ENCODE results near the gene DEFB121.
"Not testable (repeated sequence)": the region's sequence is repeated elsewhere in the genome, so short reads cannot be mapped to it uniquely, and the experiment has no call there.

The DEFB121 gene, protein sequence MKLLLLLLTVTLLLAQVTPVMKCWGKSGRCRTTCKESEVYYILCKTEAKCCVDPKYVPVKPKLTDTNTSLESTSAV

GRCh38 chr20:31406115-31406514 is at the start of gene DEFB121:
Gene DEFB121 (minus strand): TSS chr20:31406215. CDS start chr20:31406152, 63 bp downstream.
- H3K4me3 ChIP-seq (ENCODE audit: low read depth, low read length), result no peak within 1 kb of the TSS
- DNase-seq (ENCODE audit: low read depth), result no peak

DNA sequence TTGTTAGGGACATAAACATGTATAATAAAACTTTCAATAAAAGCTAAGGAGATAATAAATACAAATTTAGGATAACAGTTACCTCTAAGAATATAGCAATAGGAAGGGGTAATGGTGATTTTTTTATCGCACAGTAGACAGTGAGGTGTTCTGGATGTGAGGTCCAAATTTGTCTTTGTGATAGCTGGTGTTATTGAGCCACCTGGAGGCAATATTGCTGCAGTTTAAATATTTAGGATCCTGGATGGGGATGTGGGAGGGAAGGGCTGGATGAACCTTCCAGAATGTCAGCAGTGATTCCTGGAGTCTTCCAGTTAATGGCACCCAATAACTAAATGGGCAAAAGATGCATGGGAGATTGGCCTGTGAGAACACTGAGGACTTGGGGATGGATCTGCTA is 48.3 kb upstream of the DEFB121 start:
- no peak for DNase-seq (ENCODE audit: low read depth)
- H3K4me3 ChIP-seq (ENCODE audit: low read depth, low read length), result no peak overlapping the region

DNA sequence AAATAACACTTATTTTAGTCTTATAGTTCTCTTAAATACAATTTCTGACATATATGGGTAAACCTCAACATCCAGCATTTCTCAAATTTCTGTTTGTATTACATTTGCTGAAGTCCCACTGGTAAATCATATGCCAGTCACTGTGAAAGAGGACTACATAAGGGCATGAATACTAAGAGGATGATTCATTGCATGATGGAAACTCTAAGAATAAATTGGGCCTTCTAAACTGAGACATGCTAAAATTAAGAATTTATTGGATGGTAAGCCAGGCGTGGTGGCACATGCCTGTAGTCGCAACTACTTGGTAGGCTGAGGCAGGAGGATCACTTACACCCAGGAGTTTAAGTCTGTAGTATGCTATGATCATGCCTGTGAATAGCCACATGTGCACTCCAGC is 46.6 kb upstream of the DEFB121 start:
- no peak for DNase-seq (ENCODE audit: low read depth)
- H3K4me3 ChIP-seq (ENCODE audit: low read depth, low read length), result no peak overlapping the region

DNA sequence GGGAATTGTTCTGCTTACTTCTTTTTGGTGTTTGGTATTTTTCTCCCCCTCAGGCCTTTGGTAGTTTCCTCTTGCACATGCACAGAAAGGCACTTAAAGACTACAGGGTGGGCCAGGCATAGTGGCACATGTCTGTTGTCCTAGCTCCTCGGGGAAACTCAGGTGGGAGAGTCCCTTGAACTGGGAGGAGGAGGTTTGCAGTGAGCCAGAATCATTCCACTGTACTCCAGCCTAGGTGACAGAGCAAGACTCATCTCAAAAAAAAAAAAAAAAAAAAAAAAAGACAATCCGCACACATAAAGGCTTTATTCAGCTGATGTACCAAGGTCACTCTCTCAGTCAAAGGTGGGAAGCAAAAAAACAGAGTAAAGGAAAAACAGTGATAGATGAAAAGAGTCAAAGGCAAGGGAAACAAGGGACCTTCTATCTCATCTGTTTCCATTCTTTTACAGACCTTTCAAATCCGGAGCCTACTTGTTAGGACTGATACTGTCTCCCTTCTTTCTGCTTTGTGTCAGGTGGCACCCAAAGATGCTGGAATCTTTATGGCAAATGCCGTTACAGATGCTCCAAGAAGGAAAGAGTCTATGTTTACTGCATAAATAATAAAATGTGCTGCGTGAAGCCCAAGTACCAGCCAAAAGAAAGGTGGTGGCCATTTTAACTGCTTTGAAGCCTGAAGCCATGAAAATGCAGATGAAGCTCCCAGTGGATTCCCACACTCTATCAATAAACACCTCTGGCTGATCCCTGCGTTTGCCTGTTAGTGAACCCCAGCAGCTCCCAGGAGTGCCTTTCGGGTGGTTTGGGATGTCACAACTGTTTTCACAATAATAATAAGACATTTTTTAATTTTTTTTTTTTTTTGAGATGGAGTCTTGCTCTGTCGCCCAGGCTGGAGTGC is 43.7 kb upstream of the DEFB121 start:
- H3K4me3 ChIP-seq (ENCODE audit: low read depth, low read length), result no peak overlapping the region
- DNase-seq (ENCODE audit: low read depth), result no peak

GRCh38 chr20:31446084-31446819 is 40.2 kb upstream of the DEFB121 start:
- H3K4me3 ChIP-seq (ENCODE audit: low read depth, low read length), result no peak overlapping the region
- DNase-seq (ENCODE audit: low read depth), result no peak

GRCh38 chr20:31440012-31440659 is 34.1 kb upstream of the DEFB121 start, which contains the start of gene DEFB123:
Gene DEFB123 (plus strand): TSS chr20:31440632. CDS start chr20:31440699, 67 bp downstream.
- H3K4me3 ChIP-seq (ENCODE audit: low read depth, low read length), result no peak within 1 kb of the TSS
- DNase-seq (ENCODE audit: low read depth), result no peak

- DNase-seq (ENCODE audit: low read depth), result no peak
- H3K4me3 ChIP-seq (ENCODE audit: low read depth, low read length), result no peak overlapping the region
Measured at GRCh38 chr20:31430568-31431115, 24.6 kb upstream of the DEFB121 start.

DNA sequence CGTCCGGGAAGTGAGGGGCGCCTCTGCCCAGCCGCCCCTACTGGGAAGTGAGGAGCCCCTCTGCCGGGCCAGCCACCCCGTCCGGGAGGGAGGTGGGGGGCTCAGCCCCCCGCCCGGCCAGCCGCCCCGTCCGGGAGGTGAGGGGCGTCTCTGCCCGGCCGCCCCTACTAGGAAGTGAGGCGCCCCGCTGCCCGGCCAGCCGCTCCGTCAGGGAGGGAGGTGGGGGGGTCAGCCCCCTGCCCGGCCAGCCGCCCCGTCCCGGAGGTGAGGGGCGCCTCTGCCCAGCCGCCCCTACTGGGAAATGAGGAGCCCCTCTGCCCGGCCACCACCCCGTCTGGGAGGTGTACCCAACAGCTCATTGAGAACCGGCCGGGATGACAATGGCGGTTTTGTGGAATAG is 21.6 kb upstream of the DEFB121 start:
- not testable (repeated sequence) for H3K4me3 ChIP-seq (ENCODE audit: low read depth, low read length); DNase-seq (ENCODE audit: low read depth)

GRCh38 chr20:31426891-31427551 is 21.0 kb upstream of the DEFB121 start:
- not testable (repeated sequence) for DNase-seq (ENCODE audit: low read depth); H3K4me3 ChIP-seq (ENCODE audit: low read depth, low read length)

DNA sequence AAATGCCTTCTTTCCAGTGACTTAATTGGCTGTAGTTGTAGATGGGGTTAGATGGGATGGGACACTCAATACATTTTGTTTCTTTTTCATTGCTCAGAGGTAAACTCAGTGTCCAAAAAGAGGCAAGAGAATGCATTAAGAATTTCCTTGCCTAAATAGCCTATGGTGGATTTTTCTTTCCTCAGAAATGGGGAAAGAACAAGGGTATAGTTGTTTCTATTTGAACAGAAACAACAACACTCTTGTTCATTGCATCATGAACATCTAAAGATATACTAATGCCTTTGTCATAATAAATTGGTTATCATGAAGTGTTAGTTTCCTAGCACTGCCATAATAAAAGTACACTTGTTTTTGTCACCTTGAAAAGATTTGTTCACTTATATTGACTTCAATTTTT is 19.8 kb upstream of the DEFB121 start:
- H3K4me3 ChIP-seq (ENCODE audit: low read depth, low read length), result no peak overlapping the region
- no peak for DNase-seq (ENCODE audit: low read depth)

GRCh38 chr20:31418307-31418706 is 12.3 kb upstream of the DEFB121 start:
- no peak overlapping the region for H3K4me3 ChIP-seq (ENCODE audit: low read depth, low read length)
- DNase-seq (ENCODE audit: low read depth), result no peak

DNA sequence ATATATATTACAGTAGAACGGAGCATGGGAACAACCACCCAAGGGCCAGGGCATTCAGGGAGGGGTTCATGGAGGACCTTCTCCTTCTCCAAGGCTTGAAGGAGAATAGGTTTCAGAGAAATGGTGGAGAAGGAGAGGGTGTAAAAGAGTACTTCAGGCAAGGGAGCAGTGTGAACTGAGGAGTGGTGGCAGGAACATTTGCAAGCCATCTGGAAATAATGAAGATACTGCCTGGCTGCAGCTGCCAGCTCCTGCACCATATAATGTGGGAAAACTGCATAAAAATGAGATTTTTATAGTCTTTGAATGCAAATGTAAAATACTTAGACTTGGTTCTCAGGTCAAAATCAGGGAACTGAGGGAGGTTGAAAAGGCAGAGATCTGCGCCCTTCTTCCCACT is 9.6 kb upstream of the DEFB121 start:
- no peak for DNase-seq (ENCODE audit: low read depth)
- H3K4me3 ChIP-seq (ENCODE audit: low read depth, low read length), result no peak overlapping the region

DNA sequence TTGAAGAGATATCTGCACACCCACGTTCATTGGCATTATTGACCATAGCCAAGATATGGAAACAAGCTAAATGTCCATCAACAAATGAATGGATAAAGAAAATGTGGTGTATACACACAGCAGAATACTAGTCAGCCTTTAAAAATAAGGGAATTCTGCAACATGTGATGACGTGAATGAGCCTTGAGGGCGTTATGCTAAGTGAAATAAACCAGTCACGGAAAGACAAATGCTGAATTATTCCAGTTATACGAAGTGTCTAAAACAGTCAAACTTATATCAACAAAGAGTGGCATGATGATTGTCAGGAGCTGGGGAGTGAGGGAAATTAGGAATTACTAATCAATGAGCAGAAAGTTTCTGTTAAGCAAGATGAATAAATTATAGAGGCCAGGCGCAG is 8.4 kb upstream of the DEFB121 start:
- DNase-seq (ENCODE audit: low read depth), result no peak
- no peak overlapping the region for H3K4me3 ChIP-seq (ENCODE audit: low read depth, low read length)

- DNase-seq (ENCODE audit: low read depth), result no peak
- H3K4me3 ChIP-seq (ENCODE audit: low read depth, low read length), result no peak overlapping the region
Measured at GRCh38 chr20:31410011-31410410, 4.0 kb upstream of the DEFB121 start.

DNA sequence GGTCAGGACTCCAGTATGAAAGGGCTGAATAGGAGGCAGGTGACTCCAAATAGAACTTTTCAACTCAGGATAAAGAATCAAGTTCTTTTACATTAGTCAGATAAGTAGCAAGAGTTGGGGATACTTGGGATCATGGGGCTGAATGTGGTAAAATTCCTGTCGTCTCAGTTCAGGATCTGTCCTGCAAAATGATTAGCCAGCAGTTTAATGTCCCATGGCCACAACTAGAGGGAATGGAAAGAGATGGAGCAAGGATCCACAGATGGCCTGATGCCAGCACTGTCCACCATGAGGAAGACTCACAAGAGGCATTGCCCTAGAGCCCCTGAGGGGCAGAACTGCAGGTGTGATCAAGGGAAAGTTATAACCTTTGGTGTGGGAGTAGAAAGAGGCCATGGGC is 2.1 kb downstream of the DEFB121 start:
- no peak overlapping the region for H3K4me3 ChIP-seq (ENCODE audit: low read depth, low read length)
- DNase-seq (ENCODE audit: low read depth), result no peak

- H3K4me3 ChIP-seq (ENCODE audit: low read depth, low read length), result no peak overlapping the region
- no peak for DNase-seq (ENCODE audit: low read depth)
Measured at GRCh38 chr20:31394900-31395299, 11.1 kb downstream of the DEFB121 start.

DNA sequence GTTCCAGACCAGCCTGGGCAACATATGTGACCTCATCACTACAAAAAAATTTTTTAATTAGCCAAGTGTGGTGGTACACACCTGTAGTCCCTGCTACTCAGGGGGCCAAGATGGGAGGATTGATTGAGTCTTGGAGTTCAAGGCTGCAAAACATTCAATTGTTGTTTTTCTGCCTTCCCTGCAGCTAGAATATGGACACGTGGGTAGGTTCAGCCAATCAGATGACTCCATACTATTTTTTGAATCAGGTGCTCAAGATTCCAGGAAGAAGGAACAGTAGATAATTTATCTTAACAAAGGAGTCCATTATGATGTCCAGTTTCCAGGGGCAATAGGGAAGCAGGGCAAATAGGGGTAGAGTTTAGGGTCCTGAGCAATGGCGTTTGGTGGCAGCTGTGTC is 13.2 kb downstream of the DEFB121 start:
- DNase-seq (ENCODE audit: low read depth), result no peak
- H3K4me3 ChIP-seq (ENCODE audit: low read depth, low read length), result no peak overlapping the region

DNA sequence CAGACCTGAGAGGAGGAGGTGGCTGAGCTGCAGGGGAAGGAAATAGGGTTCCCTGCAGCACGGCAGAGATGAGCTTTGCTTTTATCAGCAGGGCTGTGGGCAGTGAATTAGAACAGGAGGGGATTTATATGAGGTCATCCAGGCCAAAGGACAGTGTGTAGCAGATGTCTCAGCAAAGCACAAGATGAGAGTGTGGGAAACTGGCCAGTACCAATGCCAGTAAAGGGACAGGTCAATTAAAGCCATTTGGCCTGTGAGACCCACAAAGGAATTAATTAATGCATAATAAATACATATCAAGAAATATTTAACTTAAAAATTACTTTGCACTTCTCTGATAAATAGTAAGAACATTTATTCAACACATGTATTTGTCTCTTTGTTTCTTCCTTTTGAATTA is 15.5 kb downstream of the DEFB121 start, which contains the start of gene DEFB119:
Gene DEFB119 (minus strand): TSS at position 101 of the 400 bp plus-strand sequence. CDS start 107 bp downstream, outside the sequence.
- DNase-seq (ENCODE audit: low read depth), result no peak
- H3K4me3 ChIP-seq (ENCODE audit: low read depth, low read length), result no peak within 1 kb of the TSS

DNA sequence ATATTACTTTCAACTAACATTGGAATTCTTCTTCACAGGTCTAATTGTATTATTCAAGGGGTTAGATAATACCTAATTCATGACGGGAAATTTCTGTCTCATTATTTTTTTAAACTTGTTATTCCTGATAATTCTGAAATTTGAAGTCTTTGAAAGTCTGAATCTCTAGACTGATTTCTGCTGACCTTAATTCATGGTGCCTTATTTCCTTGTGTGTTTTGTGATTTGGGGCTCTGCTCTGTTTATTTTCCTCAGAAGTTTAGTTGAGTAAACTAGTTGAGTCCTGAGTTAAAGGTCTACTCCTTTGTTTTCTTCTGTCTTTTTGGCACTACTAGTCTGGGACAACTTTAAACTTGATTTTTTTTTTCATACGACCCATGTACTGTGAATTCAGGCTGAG is 31.7 kb downstream of the DEFB121 start:
- H3K4me3 ChIP-seq (ENCODE audit: low read depth, low read length), result no peak overlapping the region

More for the DNA sequence above, 31.7 kb downstream of the DEFB121 start:
- no peak for DNase-seq (ENCODE audit: low read depth)
